ENCODE data around the gene TRPC4AP. TPM values are rescaled to one million over a fixed set of nuclear protein-coding genes. Genes with fewer than 3 reads are reported as not detected.

The TRPC4AP gene
- total RNA-seq, 4 donors from 2014 or later: 59.3 to 87.0 (median 70.1) TPM

DNA sequence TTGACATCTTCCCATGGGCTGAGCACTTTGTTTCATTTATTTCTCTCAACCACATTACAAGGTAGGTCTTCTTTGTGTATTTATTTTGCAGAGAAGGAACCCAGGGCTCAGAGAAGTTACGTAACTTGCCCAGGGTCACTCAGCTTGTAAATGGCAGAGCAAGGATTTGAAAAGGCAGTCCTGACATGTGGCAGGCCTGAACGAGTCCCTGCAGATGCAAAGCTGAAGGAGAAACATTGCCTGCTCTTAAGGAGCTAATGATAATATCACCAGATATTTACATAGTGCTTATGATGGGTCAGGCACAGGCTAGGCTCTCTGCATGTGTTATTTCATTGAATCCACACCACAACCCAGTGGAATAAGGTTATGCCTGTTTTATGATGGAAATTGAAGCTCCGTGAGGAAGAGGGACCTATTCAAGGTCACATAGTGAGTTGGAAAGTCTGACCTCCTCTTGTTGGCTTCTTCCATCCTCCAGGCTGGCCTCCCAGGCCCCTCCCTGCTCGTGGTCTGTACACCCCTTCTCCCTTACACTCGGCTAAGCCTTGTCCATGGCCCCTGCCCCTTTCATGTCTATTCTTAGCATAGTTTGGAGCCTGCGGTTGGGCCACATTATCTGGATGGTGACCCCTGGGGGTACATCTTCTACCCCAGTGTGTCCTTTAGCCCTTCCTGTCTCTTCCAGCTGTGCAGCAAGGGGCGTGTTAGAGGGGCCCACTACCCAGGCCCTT is 124.4 kb downstream of the TRPC4AP start:
- DNase-seq (ENCODE audit: low spot score) (no peak), ATAC-seq (ENCODE audit: low FRiP score) (no peak)
- TF ChIP-seq, protein P1, sequence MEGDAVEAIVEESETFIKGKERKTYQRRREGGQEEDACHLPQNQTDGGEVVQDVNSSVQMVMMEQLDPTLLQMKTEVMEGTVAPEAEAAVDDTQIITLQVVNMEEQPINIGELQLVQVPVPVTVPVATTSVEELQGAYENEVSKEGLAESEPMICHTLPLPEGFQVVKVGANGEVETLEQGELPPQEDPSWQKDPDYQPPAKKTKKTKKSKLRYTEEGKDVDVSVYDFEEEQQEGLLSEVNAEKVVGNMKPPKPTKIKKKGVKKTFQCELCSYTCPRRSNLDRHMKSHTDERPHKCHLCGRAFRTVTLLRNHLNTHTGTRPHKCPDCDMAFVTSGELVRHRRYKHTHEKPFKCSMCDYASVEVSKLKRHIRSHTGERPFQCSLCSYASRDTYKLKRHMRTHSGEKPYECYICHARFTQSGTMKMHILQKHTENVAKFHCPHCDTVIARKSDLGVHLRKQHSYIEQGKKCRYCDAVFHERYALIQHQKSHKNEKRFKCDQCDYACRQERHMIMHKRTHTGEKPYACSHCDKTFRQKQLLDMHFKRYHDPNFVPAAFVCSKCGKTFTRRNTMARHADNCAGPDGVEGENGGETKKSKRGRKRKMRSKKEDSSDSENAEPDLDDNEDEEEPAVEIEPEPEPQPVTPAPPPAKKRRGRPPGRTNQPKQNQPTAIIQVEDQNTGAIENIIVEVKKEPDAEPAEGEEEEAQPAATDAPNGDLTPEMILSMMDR (IDR thresholded peaks at IDR 0.05): no peak

DNA sequence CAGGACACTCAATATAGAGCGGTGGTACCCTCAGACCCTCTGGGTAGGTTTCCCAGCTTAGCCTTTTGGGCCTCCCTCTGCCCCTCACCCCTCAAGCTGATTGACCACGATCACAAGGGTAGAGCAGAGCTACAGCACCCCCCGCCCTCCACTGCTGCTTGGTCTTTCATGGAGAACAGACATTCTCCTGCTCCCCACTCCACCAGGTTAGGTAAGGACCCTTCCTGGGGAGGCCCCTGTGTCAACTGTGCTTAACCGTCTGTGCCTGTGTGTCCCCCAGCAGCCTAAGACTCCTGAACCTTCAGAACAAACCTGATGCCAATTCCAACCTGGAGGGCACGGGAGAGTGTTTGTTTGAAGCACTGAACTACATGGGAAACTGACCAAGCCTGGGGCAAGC is 125.2 kb downstream of the TRPC4AP start:
- DNase-seq (ENCODE audit: low spot score): no peak
- TF ChIP-seq, protein P1 (IDR thresholded peaks at IDR 0.05): no peak

DNA sequence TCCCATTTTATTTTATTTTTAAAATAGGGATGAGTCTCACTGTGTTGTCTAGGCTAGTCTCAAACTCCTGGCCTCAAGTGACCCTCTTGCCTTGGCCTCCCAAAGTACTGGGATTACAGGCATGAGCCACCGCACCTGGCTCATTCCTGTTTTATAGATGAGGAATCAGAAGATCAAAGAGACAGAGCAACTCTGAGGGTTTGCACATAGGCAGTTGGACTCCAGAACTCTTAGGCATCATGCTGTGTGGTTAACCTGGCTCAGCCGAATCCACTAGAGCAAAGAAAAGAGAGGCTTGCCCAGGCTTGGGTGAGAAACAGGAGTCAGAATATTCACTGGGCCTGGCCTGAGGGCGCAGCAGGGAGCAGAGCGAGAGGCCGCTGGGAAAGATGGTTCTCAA is 127.6 kb downstream of the TRPC4AP start:
- TF ChIP-seq, protein P1 (IDR thresholded peaks at IDR 0.05): no peak
- DNase-seq (ENCODE audit: low spot score): no peak
- no peak for ATAC-seq (ENCODE audit: low FRiP score)

More for the DNA sequence above, 125.2 kb downstream of the TRPC4AP start:
- no peak for ATAC-seq (ENCODE audit: low FRiP score)

DNA sequence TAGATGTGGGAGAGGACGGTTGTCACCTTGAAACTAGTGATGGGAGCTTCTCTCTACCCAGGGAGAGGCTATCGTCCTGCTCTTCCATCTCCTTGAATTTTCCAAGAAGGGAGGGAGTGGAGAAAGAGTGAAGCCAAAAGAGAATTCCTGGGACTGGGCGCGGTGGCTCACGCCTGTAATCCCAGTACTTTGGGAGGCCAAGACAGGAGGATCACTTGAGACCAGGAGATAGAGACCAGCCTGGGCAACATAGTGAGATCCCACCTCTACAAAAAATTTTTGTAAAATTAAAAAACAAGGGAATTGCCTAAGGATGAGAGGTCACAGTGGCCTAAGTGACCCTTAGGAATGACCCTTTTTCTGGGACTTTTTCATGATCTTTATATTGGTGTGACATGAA is 128.1 kb downstream of the TRPC4AP start:
- ATAC-seq (ENCODE audit: low FRiP score) (no peak), DNase-seq (ENCODE audit: low spot score) (no peak)
- TF ChIP-seq, protein P1 (IDR thresholded peaks at IDR 0.05): no peak

DNA sequence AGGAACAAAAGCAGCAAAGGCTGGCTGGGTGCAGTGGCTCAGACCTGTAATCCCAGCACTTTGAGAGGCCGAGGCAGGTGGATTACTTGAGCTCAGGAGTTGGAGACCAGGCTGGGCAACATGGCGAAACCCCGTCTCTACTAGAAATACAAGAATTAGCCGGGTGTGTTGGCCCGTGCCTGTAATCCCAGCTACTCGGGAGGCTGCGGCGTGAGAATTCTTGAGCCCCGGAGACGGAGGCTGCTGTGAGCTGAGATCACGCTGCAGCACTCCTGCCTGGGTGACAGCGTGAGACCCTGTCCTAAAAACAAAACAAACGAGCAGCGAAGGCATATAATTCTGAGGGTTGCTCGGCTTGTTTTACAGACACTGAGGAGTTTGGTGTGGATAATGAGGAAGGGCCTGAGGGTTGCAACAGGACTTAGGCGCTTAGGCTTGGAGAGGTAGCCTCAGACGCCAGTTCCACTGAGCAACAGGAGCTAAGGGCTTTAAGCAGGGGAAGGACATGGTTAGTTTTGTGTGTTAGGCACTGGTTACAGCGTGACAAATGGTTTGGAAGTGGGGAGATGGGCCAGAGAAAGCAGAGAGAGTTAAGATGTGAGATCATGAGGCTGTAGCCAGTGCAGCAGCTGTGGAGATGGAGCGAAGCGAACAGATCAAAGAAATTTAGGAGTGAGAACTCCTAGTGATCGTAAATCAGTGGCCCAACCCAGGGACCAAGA is 135.7 kb downstream of the TRPC4AP start:
- no peak for DNase-seq (ENCODE audit: low spot score)
- TF ChIP-seq, protein P1 (IDR thresholded peaks at IDR 0.05): no peak
- no peak for ATAC-seq (ENCODE audit: low FRiP score)

DNA sequence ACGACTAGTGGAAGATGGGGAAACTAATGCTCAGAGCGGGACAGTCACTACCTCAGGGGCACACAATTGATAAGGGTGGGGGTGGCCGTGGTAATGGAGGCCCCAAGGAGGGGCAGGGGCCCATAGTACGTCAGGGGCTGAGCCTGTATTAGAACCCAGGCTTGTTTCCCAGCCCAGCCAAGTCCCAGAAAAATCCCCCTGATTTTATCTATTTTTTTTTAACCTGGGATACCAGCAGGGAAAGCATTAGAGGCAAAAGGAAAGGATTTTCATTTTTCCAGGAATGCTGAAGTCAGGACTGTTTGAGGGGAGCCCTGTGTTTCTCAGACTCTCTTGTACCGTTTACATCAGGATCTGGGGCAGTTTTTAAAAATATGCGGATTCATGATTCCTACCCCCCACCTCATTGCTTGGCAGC is 136.6 kb downstream of the TRPC4AP start:
- DNase-seq (ENCODE audit: low spot score): no peak
- TF ChIP-seq, protein P1 (IDR thresholded peaks at IDR 0.05): no peak
- ATAC-seq (ENCODE audit: low FRiP score): no peak

All from omental fat pad (tissue), 4 donors.